ENCODE data around the gene ING3. TPM values are rescaled to one million over a fixed set of nuclear protein-coding genes. Genes with fewer than 3 reads are reported as not detected.
A peak's percentile ranks its signal among the peaks of the same experiment; 100 is the strongest.

The ING3 gene
- total and polyA plus RNA-seq, 2 donors (not counting 3 experiments of a cell fraction or from before 2014, with no cell fraction given): 8.7 to 19.6 TPM

- FAIRE-seq (no peak), DNase-seq (ENCODE audit: low read depth, low spot score) (no peak)
- no peak for TF ChIP-seq GATA2 (IDR thresholded peaks at IDR 0.05; ENCODE audit: insufficient read depth, insufficient read length, low read depth, low read length)
- no peak for TF ChIP-seq EZH2 (IDR thresholded peaks at IDR 0.05; ENCODE audit: borderline replicate concordance, low read depth, low read length, severe bottlenecking)
- intact Hi-C loops (cut with micrococcal nuclease): loop anchor here (5.0 kb wide), 1 partner anchor 558 kb away; no protein-coding TSS in a partner anchor
- dilution Hi-C loops (cut with MboI; ENCODE audit: extremely low pct_ligation_motif_present, low sequenced_read_pairs): loop anchor here (25.0 kb wide), 1 partner anchor 98 kb away; no protein-coding TSS in a partner anchor
- no peak overlapping the region for H3K27ac ChIP-seq (ENCODE audit: insufficient read depth, low read depth, low read length)
- peak overlapping the region; percentile 33 for H3K9ac ChIP-seq (replicated peaks; ENCODE audit: extremely low read depth, insufficient read depth, low read length)
- peaks cover 10% of the 10 kb centered on the region for H3K4me1 ChIP-seq (ENCODE audit: control insufficient read depth, extremely low read depth, insufficient read depth, low read length)
- no peaks in the 10 kb centered on the region for H3K36me3 ChIP-seq (ENCODE audit: control insufficient read depth in 2 of 2, extremely low read depth in 1 of 2, insufficient read depth in 2 of 2, low read length in 2 of 2)
- ChIA-PET CTCF (interaction anchor here (0.8 to 8.4 kb wide), 13 partner anchors 10 to 198 kb away, joined by 3 to 156 read pairs (median 10); no protein-coding TSS in a partner anchor), POLR2A (no interaction called here)
- H3K9me1 ChIP-seq (replicated peaks; ENCODE audit: control insufficient read depth, extremely low read depth, insufficient read depth, low read length): no peaks in the 10 kb centered on the region
- H3K27me3 ChIP-seq (ENCODE audit: control insufficient read depth in 2 of 2, insufficient read depth in 2 of 2, low read length in 2 of 2): peaks cover 0 to 9% of the 10 kb centered on the region in 2 experiments
- peak overlapping the region in 2 of 3 experiments; percentile 42 to 80 for H3K4me3 ChIP-seq (replicated peaks in 1 of 3; ENCODE audit: insufficient read depth in 1 of 3, low read depth in 1 of 3, low read length in 3 of 3)
- H2AFZ ChIP-seq (ENCODE audit: low read depth, low read length): peak overlapping the region; percentile 78
- H4K20me1 ChIP-seq (replicated peaks; ENCODE audit: control insufficient read depth, extremely low read depth, insufficient read depth, low read length): no peaks in the 10 kb centered on the region
- H3K4me2 ChIP-seq (ENCODE audit: insufficient read depth, low read length): peak overlapping the region; percentile 91
- H3K79me2 ChIP-seq (ENCODE audit: control insufficient read depth, insufficient read depth, low read length): no peaks in the 10 kb centered on the region
- no peaks in the 10 kb centered on the region for H3K9me3 ChIP-seq (replicated peaks; ENCODE audit: control insufficient read depth, insufficient read depth, low read length)
- no TSS peak for BruUV-seq (replicated peaks)
Measured at GRCh38 chr7:120989257-120990220, 39.0 kb downstream of the ING3 start.

DNA sequence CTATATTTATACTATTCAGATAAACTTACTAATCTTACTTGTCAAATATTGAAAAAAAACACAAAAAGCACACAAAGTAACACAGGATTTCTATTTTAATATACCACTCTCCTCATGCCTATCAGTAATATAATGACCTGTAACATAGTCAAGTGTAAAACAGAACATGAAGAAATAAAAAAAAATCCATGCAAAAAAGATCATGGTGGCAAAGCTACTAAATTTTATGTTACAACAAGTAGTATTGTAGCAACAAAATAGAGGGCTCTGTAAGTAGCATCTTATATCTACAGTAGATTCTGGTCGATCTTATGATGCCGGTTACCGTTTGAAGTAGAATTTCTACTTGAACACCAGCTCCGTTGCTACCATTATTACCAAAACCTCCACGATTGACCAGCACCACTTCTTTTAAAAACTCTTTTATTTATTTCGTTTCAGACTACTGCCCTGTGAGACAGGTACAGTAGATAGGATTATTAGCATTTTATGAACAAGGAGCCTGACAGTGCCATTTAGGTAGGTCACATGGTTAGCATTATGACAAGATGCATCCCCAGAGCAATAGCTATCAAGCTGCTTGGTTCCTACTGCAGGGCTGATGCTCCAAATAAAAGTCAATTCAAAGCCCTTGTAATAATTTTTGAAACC is 40.0 kb downstream of the ING3 start:
- H3K4me3 ChIP-seq (replicated peaks in 1 of 3; ENCODE audit: insufficient read depth in 1 of 3, low read depth in 1 of 3, low read length in 3 of 3): no peak overlapping the region
- ChIA-PET POLR2A (no interaction called here), CTCF (interaction anchor here (0.8 to 8.4 kb wide), 7 partner anchors 9 to 199 kb away, joined by 3 to 156 read pairs (median 4); no protein-coding TSS in a partner anchor)
- peaks cover 2 to 9% of the 10 kb centered on the region in 2 experiments for H3K27me3 ChIP-seq (ENCODE audit: control insufficient read depth in 2 of 2, insufficient read depth in 2 of 2, low read length in 2 of 2)
- no peaks in the 10 kb centered on the region for H3K79me2 ChIP-seq (ENCODE audit: control insufficient read depth, insufficient read depth, low read length)
- no TSS peak for BruUV-seq (replicated peaks)
- H4K20me1 ChIP-seq (replicated peaks; ENCODE audit: control insufficient read depth, extremely low read depth, insufficient read depth, low read length): no peaks in the 10 kb centered on the region
- FAIRE-seq (no peak), DNase-seq (ENCODE audit: low read depth, low spot score) (no peak)
- H3K9me1 ChIP-seq (replicated peaks; ENCODE audit: control insufficient read depth, extremely low read depth, insufficient read depth, low read length): no peaks in the 10 kb centered on the region
- H3K4me1 ChIP-seq (ENCODE audit: control insufficient read depth, extremely low read depth, insufficient read depth, low read length): peaks cover 10% of the 10 kb centered on the region
- H3K9me3 ChIP-seq (replicated peaks; ENCODE audit: control insufficient read depth, insufficient read depth, low read length): no peaks in the 10 kb centered on the region
- H3K27ac ChIP-seq (ENCODE audit: insufficient read depth, low read depth, low read length): no peak overlapping the region
- no peaks in the 10 kb centered on the region for H3K36me3 ChIP-seq (ENCODE audit: control insufficient read depth in 2 of 2, extremely low read depth in 1 of 2, insufficient read depth in 2 of 2, low read length in 2 of 2)
- dilution Hi-C loops (cut with MboI; ENCODE audit: extremely low pct_ligation_motif_present, low sequenced_read_pairs) (loop anchor here (25.0 kb wide), 1 partner anchor 97 kb away; no protein-coding TSS in a partner anchor), intact Hi-C loops (cut with micrococcal nuclease) (no loop called here)
- no peak overlapping the region for H2AFZ ChIP-seq (ENCODE audit: low read depth, low read length)
- no peak overlapping the region for H3K9ac ChIP-seq (replicated peaks; ENCODE audit: extremely low read depth, insufficient read depth, low read length)
- H3K4me2 ChIP-seq (ENCODE audit: insufficient read depth, low read length): no peak overlapping the region
- no peak for TF ChIP-seq GATA2 (IDR thresholded peaks at IDR 0.05; ENCODE audit: insufficient read depth, insufficient read length, low read depth, low read length)
- TF ChIP-seq MYC (IDR thresholded peaks at IDR 0.05; ENCODE audit: low read depth, low read length): no peak
- no peak for TF ChIP-seq EZH2 (IDR thresholded peaks at IDR 0.05; ENCODE audit: borderline replicate concordance, low read depth, low read length, severe bottlenecking)
- TF ChIP-seq JUN (IDR thresholded peaks at IDR 0.05; ENCODE audit: borderline replicate concordance, insufficient read depth, insufficient read length, low read depth): no peak
- TF ChIP-seq FOS (IDR thresholded peaks at IDR 0.05; ENCODE audit: borderline replicate concordance, insufficient read depth, low read length): no peak
- TF ChIP-seq, protein P1, sequence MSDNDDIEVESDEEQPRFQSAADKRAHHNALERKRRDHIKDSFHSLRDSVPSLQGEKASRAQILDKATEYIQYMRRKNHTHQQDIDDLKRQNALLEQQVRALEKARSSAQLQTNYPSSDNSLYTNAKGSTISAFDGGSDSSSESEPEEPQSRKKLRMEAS (IDR thresholded peaks at IDR 0.05; ENCODE audit: insufficient read depth, insufficient read length): no peak
- TF ChIP-seq POLR2AphosphoS5 (IDR thresholded peaks at IDR 0.05; ENCODE audit: insufficient read depth, low read depth, low read length): no peak
- no peak for TF ChIP-seq CTCF (IDR thresholded peaks at IDR 0.05; ENCODE audit: extremely low read depth in 1 of 2, insufficient read depth in 1 of 2, low read depth in 1 of 2, low read length in 2 of 2)
- TF ChIP-seq POLR2A (IDR thresholded peaks at IDR 0.05; ENCODE audit: low read depth, low read length): no peak
